Measurements from ENCODE around the gene SYNGR3.
"Not testable (repeated sequence)": the region's sequence is repeated elsewhere in the genome, so short reads cannot be mapped to it uniquely, and the experiment has no call there.

SYNGR3 gene

DNA sequence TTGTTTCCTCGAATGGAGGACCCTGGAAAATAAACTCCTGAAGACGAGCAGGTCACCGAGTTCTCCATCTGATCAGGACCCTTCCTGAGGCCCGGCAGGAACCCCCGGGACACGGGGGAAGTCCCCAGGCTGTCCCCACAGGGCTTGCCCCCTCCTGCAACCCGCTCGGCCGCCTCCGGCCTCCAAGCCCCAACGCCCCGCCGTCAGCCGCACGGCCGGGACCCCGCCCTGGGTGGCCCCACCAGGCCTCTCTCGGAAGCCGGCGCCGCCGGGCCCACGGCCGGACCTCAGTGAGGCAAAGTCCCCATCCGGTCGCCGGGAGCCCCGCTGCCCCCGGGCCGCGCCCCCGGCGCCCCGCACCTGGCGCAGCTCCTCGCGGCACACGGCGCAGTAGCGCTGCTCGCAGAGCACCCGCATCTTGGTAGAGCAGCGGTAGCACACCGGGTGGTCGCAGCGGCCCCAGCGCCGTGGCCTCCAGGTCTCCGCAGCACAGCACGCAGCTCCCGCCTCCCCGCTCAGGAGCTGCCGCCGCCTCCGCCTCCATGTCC lies 19.5 kb downstream of the SYNGR3 start:
- peak; percentile 31 to 50 for ATAC-seq

DNA sequence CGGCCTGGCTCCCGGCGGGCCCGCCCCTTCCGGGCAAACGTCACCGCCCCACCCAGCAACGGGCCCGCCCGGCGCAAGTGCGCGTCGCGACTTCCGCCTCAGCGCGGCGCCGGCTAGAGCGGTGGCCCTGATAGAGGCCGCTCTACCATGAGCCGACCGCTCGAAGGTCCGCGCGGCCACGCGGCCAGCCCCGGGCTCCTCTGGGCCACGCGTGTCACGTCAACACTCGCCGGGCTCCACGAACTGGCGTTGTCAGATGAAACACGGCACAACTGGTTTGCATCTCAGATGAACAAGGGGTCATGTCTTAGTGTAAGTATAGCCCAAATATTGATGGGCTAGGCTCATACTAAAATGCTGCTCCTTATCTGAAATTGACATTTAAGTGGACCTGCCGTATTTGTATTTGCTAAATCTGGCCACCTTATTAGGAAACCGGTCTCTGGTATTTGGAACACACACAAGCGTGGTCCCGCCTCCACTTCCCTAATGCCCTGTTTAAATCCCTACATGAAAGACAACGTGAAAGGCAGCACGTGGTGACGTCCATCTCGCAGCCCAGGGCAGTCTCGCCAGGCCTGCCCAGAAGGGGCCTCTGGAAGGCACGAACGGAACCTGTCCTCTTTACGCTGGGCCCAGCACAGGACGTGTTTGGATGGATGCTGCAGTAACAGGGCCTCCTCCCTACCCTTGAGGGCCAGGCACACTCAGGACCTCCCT lies 20.2 kb downstream of the SYNGR3 start, which contains the start of gene ZNF598:
Gene ZNF598 (minus strand): TSS at position 31 of the 720 bp plus-strand sequence.
- peak; percentile 97 for ATAC-seq

DNA sequence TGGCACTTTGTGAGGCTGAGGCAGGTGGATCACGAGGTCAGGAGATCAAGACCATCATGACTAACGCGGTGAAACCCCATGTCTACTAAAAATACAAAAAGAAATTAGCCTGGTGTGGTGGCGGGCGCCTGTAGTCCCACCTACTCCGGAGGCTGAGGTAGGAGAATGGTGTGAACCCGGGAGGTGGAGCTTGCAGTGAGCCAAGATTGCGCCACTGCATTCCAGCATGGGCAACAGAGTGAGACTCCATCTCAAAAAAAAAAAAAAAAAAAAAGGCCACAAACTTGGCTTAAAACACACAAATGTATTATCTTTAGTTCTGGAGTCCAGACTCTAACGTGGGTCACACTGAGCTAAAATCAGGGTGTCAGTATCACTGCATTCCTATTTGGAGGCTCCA lies 22.0 kb downstream of the SYNGR3 start:
- ATAC-seq = not testable (repeated sequence)

DNA sequence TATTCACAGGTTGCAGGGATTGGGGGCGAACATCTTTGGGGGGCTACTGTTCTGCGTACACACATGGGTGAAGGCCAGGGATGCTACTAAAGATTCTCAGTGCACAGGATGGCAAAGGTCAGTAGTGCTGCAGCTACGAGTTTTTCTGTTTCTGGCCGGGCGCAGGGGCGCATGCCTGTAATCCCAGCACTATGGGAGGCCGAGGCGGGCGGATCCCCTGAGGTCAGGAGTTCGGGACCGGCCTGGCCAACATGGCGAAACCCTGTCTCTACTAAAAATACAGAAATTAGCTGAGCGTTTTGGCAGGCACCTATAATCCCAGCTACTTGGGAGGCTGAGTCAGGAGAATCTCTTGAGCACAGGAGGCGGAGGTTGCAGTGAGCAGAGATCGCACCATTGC lies 23.8 kb downstream of the SYNGR3 start:
- no peak for ATAC-seq

DNA sequence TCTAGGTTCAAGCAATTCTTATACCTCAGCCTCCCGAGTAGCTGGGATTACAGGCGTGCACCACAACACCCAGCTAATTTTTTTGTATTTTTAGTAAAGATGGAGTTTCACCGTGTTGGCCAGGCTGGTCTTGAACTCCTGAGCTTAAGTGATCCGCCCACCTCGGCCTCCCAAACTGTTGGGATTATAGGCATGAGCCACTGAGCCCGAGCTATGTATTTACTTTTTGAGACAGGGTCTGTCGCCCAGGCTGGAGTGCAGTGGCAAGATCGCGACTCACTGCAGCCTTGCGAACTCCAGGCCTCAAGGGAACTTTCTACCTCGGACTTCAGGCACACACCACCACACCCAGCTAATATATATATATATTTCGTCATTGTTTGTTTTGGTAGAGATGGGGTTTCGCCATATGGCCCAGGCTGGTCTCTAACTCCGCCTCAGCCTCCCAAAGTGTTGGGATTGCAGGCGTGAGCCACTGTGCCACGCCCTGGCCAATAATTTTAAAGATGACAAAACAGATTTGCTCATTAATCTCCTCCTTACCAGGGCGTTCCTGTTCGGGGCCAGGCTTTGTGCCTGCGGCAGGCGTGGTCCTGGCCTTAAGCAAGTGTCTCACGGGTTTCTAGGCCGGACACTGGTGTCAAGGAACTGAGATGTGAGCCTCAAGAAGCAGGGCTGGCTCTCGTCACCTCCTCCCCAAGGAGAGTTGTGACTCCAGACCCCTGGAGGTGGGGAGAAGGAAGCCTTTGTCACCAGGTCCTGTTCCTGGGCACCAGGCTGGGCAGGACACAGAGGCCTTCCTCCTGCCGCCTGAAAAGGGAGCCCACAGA lies 25.6 kb downstream of the SYNGR3 start:
- no peak for ATAC-seq

DNA sequence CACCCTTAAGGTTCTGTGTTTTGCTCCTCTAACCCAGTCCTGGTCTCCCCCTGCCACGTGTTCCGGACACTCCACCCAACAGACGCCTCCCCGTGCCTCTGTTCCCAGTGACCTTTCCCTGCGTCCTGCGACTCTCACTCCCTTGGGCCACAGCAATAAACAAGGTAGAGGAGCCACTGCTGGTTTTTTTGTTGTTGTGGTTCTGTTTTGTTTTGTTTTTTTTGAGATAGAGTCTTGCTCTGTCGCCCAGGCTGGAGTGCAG lies 26.1 kb downstream of the SYNGR3 start:
- no peak for ATAC-seq

DNA sequence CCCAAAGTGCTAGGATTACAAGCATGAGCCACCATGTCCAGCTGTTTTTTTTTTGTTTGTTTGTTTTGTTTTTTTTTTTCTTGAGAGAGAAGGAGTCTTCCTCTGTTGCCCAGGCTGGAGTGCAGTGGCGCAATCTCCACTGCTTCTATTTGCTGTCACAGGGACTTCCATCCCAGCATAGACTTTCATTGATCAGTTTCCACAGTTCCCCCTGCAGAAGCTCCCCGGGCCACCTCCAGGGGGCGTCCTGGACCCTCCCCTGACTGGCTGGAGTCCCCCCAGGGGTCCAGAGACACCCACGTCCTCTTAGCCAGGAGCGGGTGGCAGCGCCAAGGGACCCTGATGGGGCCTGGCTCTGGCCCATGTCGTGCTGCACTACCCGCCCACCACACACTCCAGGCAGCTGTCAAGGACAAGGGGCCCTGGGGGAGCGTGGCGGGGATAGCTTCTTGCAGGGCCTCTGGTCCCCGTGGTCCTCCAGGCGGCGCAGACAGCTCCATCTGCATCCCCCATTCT lies 26.7 kb downstream of the SYNGR3 start:
- no peak for ATAC-seq

DNA sequence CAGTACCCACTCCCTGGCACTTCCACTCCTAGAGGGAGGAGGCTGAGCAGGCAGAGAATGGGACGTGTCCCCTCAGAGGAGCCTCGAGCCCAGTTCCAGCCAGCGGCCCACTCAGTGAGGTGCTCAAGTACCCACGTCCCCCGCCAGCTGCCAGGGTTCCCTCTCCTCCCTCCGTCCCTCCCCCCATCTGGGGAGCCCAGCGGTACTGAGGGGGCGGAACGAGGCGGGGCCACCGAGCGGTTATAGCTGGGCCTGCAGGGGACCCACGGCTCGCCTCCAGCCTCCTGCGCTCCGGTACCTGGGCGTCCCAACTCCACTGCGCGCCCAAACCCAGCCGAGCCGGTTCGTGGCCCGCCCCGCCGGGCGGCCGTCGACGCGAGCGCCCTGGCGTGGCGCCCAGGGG lies 29.7 kb downstream of the SYNGR3 start, which contains the start of gene NPW:
Gene NPW (plus strand): TSS at position 268 of the 403 bp plus-strand sequence.
- ATAC-seq = peak; percentile 22

DNA sequence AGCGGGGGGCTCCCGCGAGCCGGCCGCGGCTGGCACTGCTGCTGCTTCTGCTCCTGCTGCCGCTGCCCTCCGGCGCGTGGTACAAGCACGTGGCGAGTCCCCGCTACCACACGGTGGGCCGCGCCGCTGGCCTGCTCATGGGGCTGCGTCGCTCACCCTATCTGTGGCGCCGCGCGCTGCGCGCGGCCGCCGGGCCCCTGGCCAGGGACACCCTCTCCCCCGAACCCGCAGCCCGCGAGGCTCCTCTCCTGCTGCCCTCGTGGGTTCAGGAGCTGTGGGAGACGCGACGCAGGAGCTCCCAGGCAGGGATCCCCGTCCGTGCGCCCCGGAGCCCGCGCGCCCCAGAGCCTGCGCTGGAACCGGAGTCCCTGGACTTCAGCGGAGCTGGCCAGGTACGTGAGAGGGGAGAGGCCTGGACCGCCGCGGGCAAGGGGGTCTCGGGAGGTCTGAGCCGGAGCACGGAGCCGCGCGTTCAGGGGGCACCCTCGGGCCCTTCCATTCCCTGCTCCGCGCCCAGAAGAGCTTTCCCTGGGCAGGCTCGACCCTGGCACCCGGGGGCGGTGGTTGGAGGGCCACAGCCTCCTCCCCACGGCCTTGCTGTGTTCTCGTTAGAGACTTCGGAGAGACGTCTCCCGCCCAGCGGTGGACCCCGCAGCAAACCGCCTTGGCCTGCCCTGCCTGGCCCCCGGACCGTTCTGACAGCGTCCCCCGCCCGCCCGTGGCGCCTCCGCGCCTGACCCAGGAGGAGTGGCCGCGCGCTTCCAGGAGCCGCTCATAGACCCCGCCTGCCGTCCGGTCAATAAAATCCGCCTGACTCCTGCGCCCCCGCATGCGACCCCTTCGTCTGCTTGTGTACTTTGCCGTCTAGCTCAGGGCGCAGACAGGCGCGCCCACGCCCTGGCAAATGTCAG lies 30.4 kb downstream of the SYNGR3 start:
- ATAC-seq = no peak

DNA sequence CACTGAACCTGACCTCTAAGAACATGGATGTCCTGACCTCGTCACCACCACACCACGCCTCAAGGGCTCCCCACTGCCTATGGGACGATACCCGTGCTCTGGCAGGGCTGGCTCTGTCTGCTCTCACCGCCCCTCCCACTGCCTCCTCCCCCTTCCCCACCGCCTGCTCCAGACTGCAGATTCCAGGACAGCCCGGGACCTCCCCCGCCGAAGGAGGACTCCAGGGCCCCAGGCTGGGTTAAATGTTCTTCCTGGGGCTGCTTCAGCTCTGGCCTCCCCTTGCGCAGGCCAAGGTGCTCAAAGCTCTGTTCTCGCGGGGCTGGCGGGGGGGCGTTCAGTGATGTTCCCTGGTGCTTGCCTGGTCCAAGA lies 32.9 kb downstream of the SYNGR3 start:
- ATAC-seq = peak; percentile 18 to 27

DNA sequence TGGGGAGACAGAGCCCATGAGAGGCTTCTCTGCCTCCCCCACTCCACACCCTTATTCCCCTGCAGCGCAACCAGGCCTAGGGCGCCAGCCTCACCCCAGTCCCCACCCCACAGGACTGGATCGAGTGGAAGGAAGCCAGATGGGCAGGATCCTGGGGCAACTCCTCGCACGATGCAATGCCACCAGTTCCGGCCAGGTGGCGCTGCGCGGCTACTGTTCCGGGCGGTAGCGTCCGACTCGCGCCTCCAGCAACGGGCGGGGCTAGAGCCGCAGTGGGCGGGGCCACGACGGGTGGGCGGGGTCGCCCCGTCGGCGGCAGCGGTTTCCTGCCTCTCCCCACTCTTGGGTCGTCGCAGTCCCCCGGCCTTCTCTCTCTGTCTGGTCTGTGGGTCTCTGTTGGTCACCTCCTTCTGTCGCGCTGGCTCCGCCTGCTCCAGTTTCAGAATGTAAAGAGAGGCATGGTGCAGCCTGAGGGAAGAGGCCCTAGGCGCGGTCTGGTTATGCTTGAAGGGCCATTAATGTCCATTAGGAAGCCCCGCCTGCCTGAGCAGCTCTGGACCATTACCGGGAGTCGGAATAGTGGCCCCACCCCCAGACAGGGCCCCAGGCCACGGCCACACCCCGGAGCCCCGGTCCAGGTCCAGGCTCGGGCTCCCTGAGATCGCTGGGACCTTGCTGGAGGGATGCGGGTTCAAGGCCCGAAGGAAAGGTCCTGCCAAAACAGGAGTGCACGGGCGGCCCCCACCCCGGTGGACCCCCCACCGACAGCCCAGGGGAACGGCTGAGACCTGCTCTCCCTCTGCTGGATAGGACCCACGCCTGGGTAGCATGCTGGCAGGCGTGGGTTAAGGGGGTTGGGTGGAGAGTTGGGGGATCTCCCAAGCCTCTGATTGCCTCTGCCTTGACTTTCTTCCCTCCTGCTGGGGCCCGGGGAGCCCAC lies 33.6 kb downstream of the SYNGR3 start:
- peak; percentile 82 to 84 for ATAC-seq

DNA sequence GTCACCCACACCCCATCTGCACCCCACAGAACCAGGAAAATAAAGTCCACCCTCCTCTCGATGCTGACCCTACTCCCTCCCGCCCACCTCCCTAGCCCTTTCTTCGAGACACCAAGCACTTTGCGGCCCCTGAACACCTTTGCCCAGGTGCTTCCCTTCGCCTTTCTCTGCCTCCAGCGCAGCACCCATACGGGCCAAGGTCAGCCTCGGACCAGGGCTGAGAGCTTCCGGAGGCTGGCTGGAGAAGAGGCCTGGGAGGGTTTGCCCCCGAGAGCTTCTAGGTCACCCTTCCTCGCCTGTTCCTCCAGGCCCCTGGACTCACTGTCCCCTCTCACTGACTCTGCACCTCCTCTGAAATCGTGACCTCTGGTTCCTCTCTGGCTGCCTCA lies 34.3 kb downstream of the SYNGR3 start:
- no peak for ATAC-seq

DNA sequence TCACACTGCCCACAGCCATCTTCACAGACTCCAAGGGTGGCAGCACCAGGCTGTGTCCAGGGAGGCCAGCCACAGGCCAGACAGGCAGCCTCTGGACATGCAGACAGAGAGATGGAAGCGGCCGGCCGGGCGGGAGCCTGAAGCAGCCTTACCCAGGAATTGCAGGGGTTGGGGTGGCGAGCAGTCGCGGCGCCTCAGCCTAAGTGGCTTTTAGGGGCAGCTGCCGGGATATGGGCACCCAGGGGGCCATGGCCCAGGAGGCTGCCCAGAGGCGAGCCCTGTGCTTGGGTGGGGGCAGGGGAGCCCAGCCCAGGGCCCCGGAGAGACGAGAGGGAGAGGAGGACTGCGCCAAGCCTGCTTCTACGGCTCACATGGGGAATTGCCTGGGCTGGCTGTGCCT lies 35.5 kb downstream of the SYNGR3 start:
- no peak for ATAC-seq

DNA sequence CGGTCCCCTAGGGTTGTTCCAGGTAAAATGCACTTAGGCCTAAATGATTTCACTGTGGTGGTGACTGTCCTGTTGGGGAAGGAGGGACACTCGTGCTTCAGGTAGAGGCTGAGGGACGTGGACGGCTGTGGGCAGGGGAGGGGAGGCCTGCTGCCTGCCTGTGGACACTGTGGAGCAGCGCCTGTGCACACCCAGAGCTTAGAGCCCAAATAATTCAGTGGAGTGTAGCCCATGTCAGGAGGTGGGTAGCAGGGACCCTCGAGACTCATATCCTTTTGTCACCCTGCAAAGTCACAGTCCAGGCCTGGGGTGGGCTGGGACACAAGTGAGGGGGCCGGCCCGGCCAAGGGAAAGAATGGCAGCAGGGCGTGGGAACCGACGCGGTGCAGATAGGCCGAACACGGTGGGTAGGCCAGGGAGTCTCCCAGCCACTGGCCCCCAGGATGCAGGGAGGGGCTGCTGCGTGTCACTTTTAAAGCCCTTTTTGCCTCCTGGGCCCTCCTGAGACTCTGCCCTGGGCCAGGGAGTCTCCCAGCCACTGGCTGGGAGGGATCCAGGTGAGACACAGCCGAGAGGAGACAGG lies 36.2 kb downstream of the SYNGR3 start:
- no peak for ATAC-seq

DNA sequence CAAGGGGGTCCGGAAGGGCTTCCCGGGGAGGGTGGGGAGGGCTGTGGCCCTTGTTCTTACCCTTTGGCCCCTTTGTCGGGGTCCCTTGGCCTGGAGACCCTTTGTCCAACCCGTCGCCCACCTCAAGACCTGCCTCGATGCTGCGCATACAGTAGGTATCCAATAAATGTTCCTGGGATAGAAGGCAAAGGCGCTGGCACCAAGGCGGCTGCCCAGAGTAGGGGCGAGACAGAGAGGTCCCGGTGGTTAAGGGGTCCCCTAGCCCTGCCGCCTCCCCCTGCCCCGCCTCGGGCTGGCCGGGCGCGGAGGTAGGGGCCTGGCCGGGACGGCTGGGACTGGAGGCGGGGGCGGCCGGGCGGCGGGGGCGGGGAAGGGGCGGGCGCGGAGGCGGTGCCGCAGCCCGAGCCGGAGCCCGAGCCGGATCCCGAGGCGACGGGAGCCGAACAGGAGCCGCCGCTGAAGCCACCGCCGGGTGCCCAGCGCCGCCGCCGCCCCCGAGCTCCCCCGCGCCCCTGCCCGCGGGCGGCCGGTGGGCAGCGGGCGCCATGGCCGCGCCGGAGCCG lies 36.8 kb downstream of the SYNGR3 start, which contains the start of gene NHERF2:
Gene NHERF2 (plus strand): TSS at position 442 of the 563 bp plus-strand sequence. CDS start 104 bp downstream, at position 546.
- ATAC-seq = peak in 1 of 2 donors; percentile 15

DNA sequence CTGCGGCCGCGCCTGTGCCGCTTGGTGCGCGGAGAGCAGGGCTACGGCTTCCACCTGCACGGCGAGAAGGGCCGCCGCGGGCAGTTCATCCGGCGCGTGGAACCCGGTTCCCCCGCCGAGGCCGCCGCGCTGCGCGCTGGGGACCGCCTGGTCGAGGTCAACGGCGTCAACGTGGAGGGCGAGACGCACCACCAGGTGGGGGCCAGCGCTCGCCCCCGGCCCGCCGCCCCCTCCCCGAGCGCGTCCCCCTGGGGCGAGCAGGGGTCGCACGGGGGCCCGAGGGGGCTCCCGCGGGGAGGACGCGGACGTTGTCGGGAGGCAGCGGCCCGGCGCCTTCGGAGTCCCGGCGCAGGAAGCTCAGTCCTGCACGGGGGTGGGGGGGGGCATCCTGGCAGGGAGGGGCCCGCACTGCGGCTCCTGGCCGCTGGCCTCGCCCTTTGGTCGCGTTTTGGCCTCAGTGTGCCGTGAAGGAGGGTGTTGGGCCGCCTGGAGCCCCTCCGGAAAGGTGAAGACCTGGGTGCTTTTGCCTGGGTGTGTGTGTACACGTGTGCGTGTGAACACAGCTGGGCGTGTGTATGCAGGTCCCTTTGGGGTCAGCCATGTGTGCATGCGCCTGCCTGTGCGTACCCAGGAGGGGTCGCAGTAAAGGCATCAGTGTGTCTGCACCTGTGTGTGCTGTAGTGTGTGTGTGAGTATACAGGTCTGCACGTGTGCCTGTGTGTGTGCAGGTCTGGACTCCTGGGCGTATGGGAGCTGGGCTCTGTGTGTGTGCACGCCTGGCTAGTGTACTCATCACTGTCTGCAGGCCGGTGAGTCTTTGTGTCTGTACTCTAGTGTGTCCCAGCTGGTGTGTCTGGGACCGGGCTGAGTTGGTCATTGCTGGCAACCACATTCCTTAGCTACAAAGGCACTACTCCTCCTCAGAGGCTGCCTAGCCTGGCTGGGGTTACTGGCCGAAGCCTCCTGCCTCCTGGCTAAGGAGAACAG lies 37.5 kb downstream of the SYNGR3 start:
- ATAC-seq = peak in 1 of 2 donors; percentile 11

DNA sequence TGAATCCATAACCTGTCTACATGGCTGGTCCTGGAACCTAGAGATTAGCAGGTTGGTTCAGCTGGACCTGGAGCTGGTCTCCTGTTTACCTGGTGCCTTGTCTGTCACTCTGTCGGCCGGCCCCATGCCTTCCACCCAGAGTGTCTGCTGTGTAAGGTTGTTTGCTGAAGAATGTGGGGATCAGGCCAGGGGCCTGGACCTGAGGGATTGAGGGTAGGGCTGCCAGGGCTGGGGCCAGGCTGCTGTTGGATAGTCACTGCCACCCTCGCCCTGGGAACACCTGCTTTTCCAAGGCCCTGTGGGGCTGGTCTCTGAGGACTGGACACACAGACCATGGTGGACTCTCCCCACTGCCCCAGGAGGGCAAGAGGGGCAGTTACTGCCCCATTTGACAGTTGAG lies 38.4 kb downstream of the SYNGR3 start:
- ATAC-seq = no peak

DNA sequence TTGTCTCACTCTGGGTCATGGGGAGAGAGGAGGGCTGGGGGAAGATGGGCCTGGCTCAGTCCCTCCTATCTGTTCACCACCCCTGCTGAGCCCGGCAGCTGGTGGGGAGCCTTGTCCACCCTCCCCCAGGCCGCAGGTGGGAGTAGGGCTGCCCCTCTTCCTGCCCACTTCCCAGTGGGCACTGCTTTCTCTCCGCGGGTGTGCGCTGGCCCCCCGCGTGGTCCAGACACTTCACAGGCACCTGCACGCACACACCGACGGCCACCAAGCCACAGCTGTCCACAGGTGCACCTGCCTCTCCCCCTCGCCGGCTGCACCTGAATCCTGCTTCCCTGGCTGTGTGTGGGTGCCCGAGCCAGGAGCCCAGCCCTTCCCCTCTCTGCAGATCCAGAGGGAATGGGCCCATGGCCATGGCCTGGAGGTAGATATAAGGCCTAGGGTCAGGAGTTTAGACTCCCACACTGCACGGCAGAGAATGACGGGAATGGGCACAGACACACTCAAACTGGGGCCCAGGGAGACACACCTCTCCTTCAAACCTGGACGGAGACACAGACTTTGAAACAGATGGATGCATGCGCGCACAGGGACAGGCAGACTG lies 39.0 kb downstream of the SYNGR3 start:
- ATAC-seq = no peak

DNA sequence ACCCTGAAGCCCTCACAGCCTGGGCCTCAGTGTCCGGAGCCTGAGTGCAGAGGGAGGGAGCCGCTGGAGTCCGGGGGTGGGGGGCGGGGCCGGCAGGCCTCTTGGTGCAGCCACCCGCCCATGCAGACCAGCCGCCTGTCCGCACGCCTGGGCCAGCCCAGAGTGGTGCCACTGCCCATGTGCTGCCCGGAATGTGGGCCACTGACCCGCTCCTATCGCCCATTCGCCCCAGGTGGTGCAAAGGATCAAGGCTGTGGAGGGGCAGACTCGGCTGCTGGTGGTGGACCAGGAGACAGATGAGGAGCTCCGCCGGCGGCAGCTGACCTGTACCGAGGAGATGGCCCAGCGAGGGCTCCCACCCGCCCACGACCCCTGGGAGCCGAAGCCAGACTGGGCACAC lies 39.6 kb downstream of the SYNGR3 start:
- no peak for ATAC-seq

Measured in activated CD4-positive, CD25-positive, alpha-beta regulatory T cell treated with anti-CD3 and anti-CD28 coated beads, Interleukin-2, amount 50 U/mL, for 24 hours (primary cell).